GM23338 (cell line): ENCODE measurements around the gene SYK. TPM values are rescaled to one million over a fixed set of nuclear protein-coding genes. Genes with fewer than 3 reads are reported as not detected.

Experiments
- ATAC-seq: fragments of 200-7000 bp; cut with Tn5 transposase; 3 replicates; pipeline ENCODE4 v1.9.1; 2020
- DNase-seq: peaks from one replicate; pipeline ENCODE4 v3.0.0-alpha.2; 2015; ENCODE audit warnings: low spot score
- H2AFZ ChIP-seq: fragments of 200-600 bp; sonication (generic); 2 replicates; pipeline ENCODE4 v1.8.0; 2016; ENCODE audit warnings: antibody characterized with exemption, mild to moderate bottlenecking, moderate library complexity
- H3F3A ChIP-seq: fragments of 200-600 bp; sonication (generic); replicated peaks from 2 replicates; pipeline ENCODE4 v1.8.0; 2017; ENCODE audit warnings: antibody characterized with exemption, mixed run types, low read depth
- H3K27ac ChIP-seq: fragments of 200-600 bp; sonication (generic); 2 replicates; pipeline ENCODE4 v1.6.1; 2016; ENCODE audit warnings: low read depth
- H3K27me3 ChIP-seq: fragments of 200-600 bp; sonication (generic); 2 replicates; pipeline ENCODE4 v1.8.0; 2016; ENCODE audit warnings: mild to moderate bottlenecking, mixed run types, moderate library complexity; ENCODE audit not compliant: insufficient read depth
- H3K36me3 ChIP-seq: fragments of 200-600 bp; sonication (generic); 2 replicates; pipeline ENCODE4 v1.8.0; 2016; ENCODE audit warnings: mild to moderate bottlenecking; ENCODE audit not compliant: insufficient read depth
- H3K4me1 ChIP-seq: fragments of 200-600 bp; sonication (generic); 2 replicates; pipeline ENCODE4 v1.8.0; 2016; ENCODE audit warnings: mild to moderate bottlenecking, moderate library complexity; ENCODE audit not compliant: insufficient read depth
- H3K4me2 ChIP-seq: fragments of 200-600 bp; sonication (generic); 2 replicates; pipeline ENCODE4 v1.7.1; 2017; ENCODE audit warnings: mixed run types
- H3K4me3 ChIP-seq: fragments of 200-600 bp; sonication (generic); 2 replicates; pipeline ENCODE4 v1.6.1; 2016; ENCODE audit warnings: mixed run types
- H3K79me2 ChIP-seq: fragments of 200-600 bp; sonication (generic); replicated peaks from 2 replicates; pipeline ENCODE4 v1.8.0; 2017; ENCODE audit warnings: mild to moderate bottlenecking; ENCODE audit not compliant: insufficient read depth
- H3K9me2 ChIP-seq: fragments of 200-600 bp; sonication (generic); 2 replicates; pipeline ENCODE4 v1.8.0; 2017; ENCODE audit not compliant: insufficient read depth
- H4K20me1 ChIP-seq: fragments of 200-600 bp; sonication (generic); replicated peaks from 2 replicates; pipeline ENCODE4 v1.8.0; 2017; ENCODE audit warnings: mild to moderate bottlenecking; ENCODE audit not compliant: insufficient read depth
- H3K27ac Mint-ChIP-seq: 2 replicates; pipeline ENCODE4 v1.8.0; 2020; ENCODE audit warnings: inconsistent platforms, mild to moderate bottlenecking, moderate library complexity, mixed read lengths
- H3K27me3 Mint-ChIP-seq: 3 replicates; pipeline ENCODE4 v1.8.0; 2022; ENCODE audit warnings: low read depth, mild to moderate bottlenecking, moderate library complexity, mixed read lengths, inconsistent platforms; ENCODE audit not compliant: insufficient read depth, poor library complexity
- H3K36me3 Mint-ChIP-seq: 3 replicates; pipeline ENCODE4 v1.8.0; 2021; ENCODE audit warnings: low read depth, mild to moderate bottlenecking, inconsistent platforms, moderate library complexity, mixed read lengths
- H3K4me1 Mint-ChIP-seq: 3 replicates; pipeline ENCODE4 v1.8.0; 2020; ENCODE audit warnings: mild to moderate bottlenecking, inconsistent platforms, mixed read lengths
- H3K4me3 Mint-ChIP-seq: 3 replicates; pipeline ENCODE4 v1.8.0; 2021; ENCODE audit warnings: moderate library complexity, mild to moderate bottlenecking, inconsistent platforms, mixed read lengths
- H3K9me3 Mint-ChIP-seq: 3 replicates; pipeline ENCODE4 v1.8.0; 2020; ENCODE audit warnings: moderate library complexity, mild to moderate bottlenecking, inconsistent platforms, mixed read lengths
- CREB1 ChIP-seq: fragments of 250-450 bp; sonication (Bioruptor Pico); IDR thresholded peaks from 2 replicates; pipeline ENCODE4 v1.5.0; 2020; ENCODE audit warnings: low read depth, mild to moderate bottlenecking, moderate library complexity
- EZH2phosphoT487 ChIP-seq: fragments of 200-600 bp; sonication (generic); IDR thresholded peaks from one replicate; pipeline ENCODE4 v1.8.1; 2018; ENCODE audit warnings: antibody characterized with exemption; ENCODE audit not compliant: unreplicated experiment
- JUNB ChIP-seq: IDR thresholded peaks from one replicate; pipeline ENCODE4 v1.6.1; 2016; ENCODE audit warnings: antibody characterized with exemption; ENCODE audit not compliant: unreplicated experiment
- NANOG ChIP-seq: IDR thresholded peaks from 2 replicates; pipeline ENCODE4 v1.6.1; 2016; ENCODE audit warnings: antibody characterized with exemption, borderline replicate concordance
- POLR2AphosphoS5 ChIP-seq: IDR thresholded peaks from 2 replicates; pipeline ENCODE4 v1.6.1; 2016; ENCODE audit warnings: antibody characterized with exemption, low read depth
- ZNF114 ChIP-seq: fragments of 250-450 bp; sonication (Bioruptor Pico); IDR thresholded peaks from 2 replicates; pipeline ENCODE4 v1.5.0; 2020; ENCODE audit warnings: mild to moderate bottlenecking, moderate library complexity
- ZNF331 ChIP-seq: fragments of 250-450 bp; sonication (Bioruptor Pico); IDR thresholded peaks from 2 replicates; pipeline ENCODE4 v1.5.0; 2020; ENCODE audit warnings: low read depth, mild to moderate bottlenecking, moderate library complexity
- polyA plus RNA-seq: library from polyadenylated mRNA; unstranded; fragments of >200 nt; fragmentation: Nextera tagmentation; extraction: Ambion mirVana; gene quantifications from 2 replicates; pipeline ENCODE4 v1.2.1, GENCODE V29; 2016
- total RNA-seq: library from RNA; depleted of rRNA; stranded (reverse); fragments of >200 nt; shearing (Covaris generic); gene quantifications from 2 replicates; pipeline ENCODE4 v1.2.3, GENCODE V29; 2014
- TF ChIP-seq, protein P1 (sequence below): fragments of 250-450 bp; sonication (Bioruptor Pico); IDR thresholded peaks from 2 replicates; pipeline ENCODE4 v1.5.0; 2020; ENCODE audit warnings: mild to moderate bottlenecking, moderate library complexity
- TF ChIP-seq, protein P2 (sequence below), 2 experiments: fragments of 200-600 bp in 1 of 2; sonication (generic) in 1 of 2; conservative IDR thresholded peaks; 2 replicates each; pipeline versions ENCODE4 v1.5.1 to v1.6.1; 2016 to 2017; ENCODE audit warnings: antibody characterized with exemption in 2 of 2, low read depth in 2 of 2, mild to moderate bottlenecking in 2 of 2, moderate library complexity in 1 of 2
- TF ChIP-seq, protein P3 (sequence below): IDR thresholded peaks from 2 replicates; pipeline ENCODE4 v1.6.1; 2016; ENCODE audit warnings: antibody characterized with exemption

SYK gene
- total and polyA plus RNA-seq, 2 experiments from 2014 or later = 1.5 to 5.8 TPM

DNA sequence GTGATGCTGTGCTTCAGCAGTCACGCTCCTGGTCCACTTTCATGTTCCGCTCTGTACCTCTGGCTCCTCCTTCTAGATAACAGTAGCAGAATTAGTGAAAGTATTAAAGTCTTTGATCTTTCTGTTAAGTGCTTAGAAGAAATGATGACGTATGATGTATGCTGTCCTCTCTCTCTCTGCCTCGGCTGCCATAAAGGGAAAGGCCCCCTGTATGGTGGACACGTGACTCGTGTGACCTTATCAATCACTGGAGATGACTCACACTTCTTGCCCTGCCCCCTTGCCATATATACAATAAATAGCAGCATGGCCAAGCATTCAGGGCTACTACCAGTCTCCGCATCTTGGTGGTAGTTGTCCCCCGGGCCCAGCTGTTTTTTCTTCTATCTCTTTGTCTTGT is 100.3 kb downstream of the SYK start (continued):
- TF ChIP-seq, protein P1, sequence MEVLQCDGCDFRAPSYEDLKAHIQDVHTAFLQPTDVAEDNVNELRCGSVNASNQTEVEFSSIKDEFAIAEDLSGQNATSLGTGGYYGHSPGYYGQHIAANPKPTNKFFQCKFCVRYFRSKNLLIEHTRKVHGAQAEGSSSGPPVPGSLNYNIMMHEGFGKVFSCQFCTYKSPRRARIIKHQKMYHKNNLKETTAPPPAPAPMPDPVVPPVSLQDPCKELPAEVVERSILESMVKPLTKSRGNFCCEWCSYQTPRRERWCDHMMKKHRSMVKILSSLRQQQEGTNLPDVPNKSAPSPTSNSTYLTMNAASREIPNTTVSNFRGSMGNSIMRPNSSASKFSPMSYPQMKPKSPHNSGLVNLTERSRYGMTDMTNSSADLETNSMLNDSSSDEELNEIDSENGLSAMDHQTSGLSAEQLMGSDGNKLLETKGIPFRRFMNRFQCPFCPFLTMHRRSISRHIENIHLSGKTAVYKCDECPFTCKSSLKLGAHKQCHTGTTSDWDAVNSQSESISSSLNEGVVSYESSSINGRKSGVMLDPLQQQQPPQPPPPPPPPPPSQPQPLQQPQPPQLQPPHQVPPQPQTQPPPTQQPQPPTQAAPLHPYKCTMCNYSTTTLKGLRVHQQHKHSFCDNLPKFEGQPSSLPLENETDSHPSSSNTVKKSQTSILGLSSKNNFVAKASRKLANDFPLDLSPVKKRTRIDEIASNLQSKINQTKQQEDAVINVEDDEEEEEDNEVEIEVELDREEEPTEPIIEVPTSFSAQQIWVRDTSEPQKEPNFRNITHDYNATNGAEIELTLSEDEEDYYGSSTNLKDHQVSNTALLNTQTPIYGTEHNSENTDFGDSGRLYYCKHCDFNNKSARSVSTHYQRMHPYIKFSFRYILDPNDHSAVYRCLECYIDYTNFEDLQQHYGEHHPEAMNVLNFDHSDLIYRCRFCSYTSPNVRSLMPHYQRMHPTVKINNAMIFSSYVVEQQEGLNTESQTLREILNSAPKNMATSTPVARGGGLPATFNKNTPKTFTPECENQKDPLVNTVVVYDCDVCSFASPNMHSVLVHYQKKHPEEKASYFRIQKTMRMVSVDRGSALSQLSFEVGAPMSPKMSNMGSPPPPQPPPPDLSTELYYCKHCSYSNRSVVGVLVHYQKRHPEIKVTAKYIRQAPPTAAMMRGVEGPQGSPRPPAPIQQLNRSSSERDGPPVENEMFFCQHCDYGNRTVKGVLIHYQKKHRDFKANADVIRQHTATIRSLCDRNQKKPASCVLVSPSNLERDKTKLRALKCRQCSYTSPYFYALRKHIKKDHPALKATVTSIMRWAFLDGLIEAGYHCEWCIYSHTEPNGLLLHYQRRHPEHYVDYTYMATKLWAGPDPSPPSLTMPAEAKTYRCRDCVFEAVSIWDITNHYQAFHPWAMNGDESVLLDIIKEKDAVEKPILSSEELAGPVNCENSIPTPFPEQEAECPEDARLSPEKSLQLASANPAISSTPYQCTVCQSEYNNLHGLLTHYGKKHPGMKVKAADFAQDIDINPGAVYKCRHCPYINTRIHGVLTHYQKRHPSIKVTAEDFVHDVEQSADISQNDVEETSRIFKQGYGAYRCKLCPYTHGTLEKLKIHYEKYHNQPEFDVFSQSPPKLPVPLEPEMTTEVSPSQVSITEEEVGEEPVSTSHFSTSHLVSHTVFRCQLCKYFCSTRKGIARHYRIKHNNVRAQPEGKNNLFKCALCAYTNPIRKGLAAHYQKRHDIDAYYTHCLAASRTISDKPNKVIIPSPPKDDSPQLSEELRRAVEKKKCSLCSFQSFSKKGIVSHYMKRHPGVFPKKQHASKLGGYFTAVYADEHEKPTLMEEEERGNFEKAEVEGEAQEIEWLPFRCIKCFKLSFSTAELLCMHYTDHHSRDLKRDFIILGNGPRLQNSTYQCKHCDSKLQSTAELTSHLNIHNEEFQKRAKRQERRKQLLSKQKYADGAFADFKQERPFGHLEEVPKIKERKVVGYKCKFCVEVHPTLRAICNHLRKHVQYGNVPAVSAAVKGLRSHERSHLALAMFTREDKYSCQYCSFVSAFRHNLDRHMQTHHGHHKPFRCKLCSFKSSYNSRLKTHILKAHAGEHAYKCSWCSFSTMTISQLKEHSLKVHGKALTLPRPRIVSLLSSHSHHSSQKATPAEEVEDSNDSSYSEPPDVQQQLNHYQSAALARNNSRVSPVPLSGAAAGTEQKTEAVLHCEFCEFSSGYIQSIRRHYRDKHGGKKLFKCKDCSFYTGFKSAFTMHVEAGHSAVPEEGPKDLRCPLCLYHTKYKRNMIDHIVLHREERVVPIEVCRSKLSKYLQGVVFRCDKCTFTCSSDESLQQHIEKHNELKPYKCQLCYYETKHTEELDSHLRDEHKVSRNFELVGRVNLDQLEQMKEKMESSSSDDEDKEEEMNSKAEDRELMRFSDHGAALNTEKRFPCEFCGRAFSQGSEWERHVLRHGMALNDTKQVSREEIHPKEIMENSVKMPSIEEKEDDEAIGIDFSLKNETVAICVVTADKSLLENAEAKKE (CRISPR knock-in tag) = no peak
- no peak for TF ChIP-seq ZNF331 (CRISPR knock-in tag)
- TF ChIP-seq, protein P2, sequence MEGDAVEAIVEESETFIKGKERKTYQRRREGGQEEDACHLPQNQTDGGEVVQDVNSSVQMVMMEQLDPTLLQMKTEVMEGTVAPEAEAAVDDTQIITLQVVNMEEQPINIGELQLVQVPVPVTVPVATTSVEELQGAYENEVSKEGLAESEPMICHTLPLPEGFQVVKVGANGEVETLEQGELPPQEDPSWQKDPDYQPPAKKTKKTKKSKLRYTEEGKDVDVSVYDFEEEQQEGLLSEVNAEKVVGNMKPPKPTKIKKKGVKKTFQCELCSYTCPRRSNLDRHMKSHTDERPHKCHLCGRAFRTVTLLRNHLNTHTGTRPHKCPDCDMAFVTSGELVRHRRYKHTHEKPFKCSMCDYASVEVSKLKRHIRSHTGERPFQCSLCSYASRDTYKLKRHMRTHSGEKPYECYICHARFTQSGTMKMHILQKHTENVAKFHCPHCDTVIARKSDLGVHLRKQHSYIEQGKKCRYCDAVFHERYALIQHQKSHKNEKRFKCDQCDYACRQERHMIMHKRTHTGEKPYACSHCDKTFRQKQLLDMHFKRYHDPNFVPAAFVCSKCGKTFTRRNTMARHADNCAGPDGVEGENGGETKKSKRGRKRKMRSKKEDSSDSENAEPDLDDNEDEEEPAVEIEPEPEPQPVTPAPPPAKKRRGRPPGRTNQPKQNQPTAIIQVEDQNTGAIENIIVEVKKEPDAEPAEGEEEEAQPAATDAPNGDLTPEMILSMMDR (conservative IDR thresholded peaks at IDR 0.05; ENCODE audit: low read depth in 2 of 2) = no peak
- TF ChIP-seq CREB1 = no peak
- no peak for TF ChIP-seq JUNB

DNA sequence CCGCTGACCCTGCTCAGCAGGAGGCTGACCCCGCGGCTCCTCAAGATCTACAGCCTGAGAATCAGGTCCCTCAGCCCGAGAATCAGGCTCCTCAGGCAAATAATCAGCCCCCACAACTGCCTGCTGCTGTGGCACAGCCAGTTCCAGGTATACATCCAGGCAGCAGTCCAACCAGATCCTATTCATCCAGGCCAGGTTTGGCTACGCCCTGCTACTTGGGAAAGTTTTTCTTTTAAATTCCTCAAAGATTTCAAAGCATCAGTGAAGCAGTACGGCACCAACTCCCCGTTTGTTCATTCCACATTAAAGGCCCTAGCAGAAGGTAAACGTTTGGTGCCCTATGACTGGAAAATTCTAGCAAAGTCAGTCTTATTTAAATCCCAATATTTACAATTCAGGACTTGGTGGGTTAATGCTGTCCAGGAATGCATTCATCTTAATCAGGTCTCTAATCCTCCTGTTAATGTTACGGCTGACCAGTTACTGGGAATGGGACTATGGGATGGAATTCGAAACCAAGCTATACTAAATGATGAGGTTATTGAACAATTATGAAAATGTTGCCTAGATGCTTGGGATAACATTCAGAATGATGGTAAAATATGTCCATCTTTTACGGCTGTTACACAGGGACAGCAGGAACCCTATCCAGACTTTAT is 102.3 kb downstream of the SYK start:
- no peak overlapping the region for H3K4me3 Mint-ChIP-seq
- Histone ChIP-seq H3F3A (no peaks in the 10 kb centered on the region), H3K36me3 (no peaks in the 10 kb centered on the region), H3K27me3 (no peaks in the 10 kb centered on the region), H3K4me3 (no peak overlapping the region), H3K4me2 (no peak overlapping the region), H3K4me1 (peaks cover 7% of the 10 kb centered on the region), H2AFZ (no peak overlapping the region), H3K9me2 (no peaks in the 10 kb centered on the region), H3K79me2 (no peaks in the 10 kb centered on the region), H3K27ac (no peak overlapping the region), H4K20me1 (no peaks in the 10 kb centered on the region)
- peaks cover 5% of the 10 kb centered on the region for H3K4me1 Mint-ChIP-seq
- no peak overlapping the region for H3K27ac Mint-ChIP-seq
- no peak for DNase-seq
- H3K27me3 Mint-ChIP-seq = peaks cover 8% of the 10 kb centered on the region
- H3K9me3 Mint-ChIP-seq = peaks cover 15% of the 10 kb centered on the region
- peaks cover 6% of the 10 kb centered on the region; the same call in 2 of the 3 replicates for H3K36me3 Mint-ChIP-seq
- ATAC-seq = no peak
- no peak for TF ChIP-seq ZNF114 (CRISPR knock-in tag)
- TF ChIP-seq, protein P2 (conservative IDR thresholded peaks at IDR 0.05; ENCODE audit: low read depth in 2 of 2) = no peak
- TF ChIP-seq, protein P3, sequence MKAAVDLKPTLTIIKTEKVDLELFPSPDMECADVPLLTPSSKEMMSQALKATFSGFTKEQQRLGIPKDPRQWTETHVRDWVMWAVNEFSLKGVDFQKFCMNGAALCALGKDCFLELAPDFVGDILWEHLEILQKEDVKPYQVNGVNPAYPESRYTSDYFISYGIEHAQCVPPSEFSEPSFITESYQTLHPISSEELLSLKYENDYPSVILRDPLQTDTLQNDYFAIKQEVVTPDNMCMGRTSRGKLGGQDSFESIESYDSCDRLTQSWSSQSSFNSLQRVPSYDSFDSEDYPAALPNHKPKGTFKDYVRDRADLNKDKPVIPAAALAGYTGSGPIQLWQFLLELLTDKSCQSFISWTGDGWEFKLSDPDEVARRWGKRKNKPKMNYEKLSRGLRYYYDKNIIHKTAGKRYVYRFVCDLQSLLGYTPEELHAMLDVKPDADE = no peak
- no peak for TF ChIP-seq NANOG
- TF ChIP-seq JUNB = no peak
- no peak for TF ChIP-seq POLR2AphosphoS5
- no peak for TF ChIP-seq EZH2phosphoT487
- TF ChIP-seq CREB1 = no peak
